Endothelial cell of umbilical vein (primary cell): ENCODE results near the gene LZTS2. TPM values are rescaled to one million over a fixed set of nuclear protein-coding genes. Genes with fewer than 3 reads are reported as not detected.

ENCODE experiments used
- BruUV-seq: library from RNA; stranded (reverse); fragments of 400-500 nt; replicated peaks from 2 replicates; lab custom pipeline; 2021; lab: Mats Ljungman, UMichigan
- CTCF ChIA-PET: fragments of 300-600, 350-600 bp; sonication (Branson Sonifier 250); formaldehyde crosslinking; loops from one replicate; lab custom pipeline; 2021; ENCODE audit warnings: antibody characterized with exemption, inconsistent platforms; lab: Charles Lee
- POLR2A ChIA-PET: fragments of 300-600, 350-600 bp; sonication (Branson Sonifier 250); formaldehyde crosslinking; loops from one replicate; lab custom pipeline; 2021; ENCODE audit warnings: antibody characterized with exemption, inconsistent platforms; lab: Charles Lee
- DNase-seq: peaks from one replicate; pipeline ENCODE4 v3.0.0-alpha.2; 2011; ENCODE audit warnings: low read depth, low spot score
- FAIRE-seq: peaks from 2 replicates; lab custom pipeline; 2011; peaks lifted over from hg19 to GRCh38; lab: Jason Lieb, UNC
- H2AFZ ChIP-seq: 2 replicates; pipeline ENCODE4 v1.6.0; 2012; ENCODE audit warnings: low read depth, low read length, control low read depth, inconsistent platforms
- H3K27ac ChIP-seq: 2 replicates; pipeline ENCODE4 v1.5.1; 2011; ENCODE audit warnings: low read depth, mild to moderate bottlenecking, control low read depth, low read length, moderate library complexity; ENCODE audit not compliant: insufficient read depth
- H3K27me3 ChIP-seq, 2 experiments: 2 replicates each; pipeline versions ENCODE4 v1.6.0 to v1.6.1; 2011; ENCODE audit warnings: low read length in 2 of 2, mixed read lengths in 1 of 2; ENCODE audit not compliant: control insufficient read depth in 2 of 2, insufficient read depth in 2 of 2
- H3K36me3 ChIP-seq, 2 experiments: 2 replicates in 1 of 2; 3 replicates in 1 of 2; pipeline ENCODE4 v1.5.1; 2011; ENCODE audit warnings: low read length in 2 of 2, mild to moderate bottlenecking in 1 of 2, moderate library complexity in 1 of 2; ENCODE audit not compliant: control insufficient read depth in 2 of 2, insufficient read depth in 2 of 2; ENCODE audit errors: extremely low read depth in 1 of 2
- H3K4me1 ChIP-seq: 3 replicates; pipeline ENCODE4 v1.5.1; 2011; ENCODE audit warnings: mild to moderate bottlenecking, low read length; ENCODE audit not compliant: control insufficient read depth, insufficient read depth; ENCODE audit errors: extremely low read depth
- H3K4me2 ChIP-seq: 2 replicates; pipeline ENCODE4 v1.6.1; 2011; ENCODE audit warnings: low read length, control low read depth, mixed read lengths; ENCODE audit not compliant: insufficient read depth
- H3K4me3 ChIP-seq, 3 experiments: fragments of 200-600 bp in 1 of 3; sonication (generic), shearing (Covaris generic) in 1 of 3; replicated peaks in 1 of 3; 2 replicates each; pipeline ENCODE4 v1.5.1; 2011 to 2016; ENCODE audit warnings: control low read depth in 3 of 3, low read length in 3 of 3, mild to moderate bottlenecking in 2 of 3, inconsistent platforms in 1 of 3, low read depth in 1 of 3, moderate library complexity in 1 of 3; ENCODE audit not compliant: insufficient read depth in 1 of 3
- H3K79me2 ChIP-seq: 2 replicates; pipeline ENCODE4 v1.6.0; 2012; ENCODE audit warnings: low read length, inconsistent platforms; ENCODE audit not compliant: control insufficient read depth, insufficient read depth
- H3K9ac ChIP-seq: replicated peaks from 2 replicates; pipeline ENCODE3; 2011; ENCODE audit warnings: low read length, control low read depth; ENCODE audit not compliant: insufficient read depth; ENCODE audit errors: extremely low read depth
- H3K9me1 ChIP-seq: replicated peaks from 3 replicates; pipeline ENCODE4 v1.6.0; 2011; ENCODE audit warnings: mild to moderate bottlenecking, low read length; ENCODE audit not compliant: control insufficient read depth, insufficient read depth; ENCODE audit errors: extremely low read depth
- H3K9me3 ChIP-seq: replicated peaks from 2 replicates; pipeline ENCODE4 v1.5.1; 2012; ENCODE audit warnings: low read length, inconsistent platforms; ENCODE audit not compliant: control insufficient read depth, insufficient read depth
- H4K20me1 ChIP-seq: replicated peaks from 2 replicates; pipeline ENCODE3; 2011; ENCODE audit warnings: mild to moderate bottlenecking, low read length; ENCODE audit not compliant: control insufficient read depth, insufficient read depth; ENCODE audit errors: extremely low read depth
- EZH2 ChIP-seq: IDR thresholded peaks from 2 replicates; pipeline ENCODE4 v1.6.1; 2012; ENCODE audit warnings: borderline replicate concordance, low read depth, mild to moderate bottlenecking, moderate library complexity, low read length, inconsistent platforms; ENCODE audit not compliant: severe bottlenecking
- FOS ChIP-seq: IDR thresholded peaks from 2 replicates; pipeline ENCODE4 v1.6.1; 2011; ENCODE audit warnings: mild to moderate bottlenecking, low read length, moderate library complexity, borderline replicate concordance; ENCODE audit not compliant: insufficient read depth
- GATA2 ChIP-seq: IDR thresholded peaks from 2 replicates; pipeline ENCODE4 v1.7.0; 2011; ENCODE audit warnings: low read depth, mild to moderate bottlenecking, moderate library complexity, mixed read lengths, low read length; ENCODE audit not compliant: insufficient read length, insufficient read depth
- JUN ChIP-seq: IDR thresholded peaks from 2 replicates; pipeline ENCODE4 v1.6.1; 2011; ENCODE audit warnings: borderline replicate concordance, low read depth; ENCODE audit not compliant: insufficient read length, insufficient read depth
- MAX ChIP-seq: IDR thresholded peaks from 2 replicates; pipeline ENCODE4 v1.6.1; 2011; ENCODE audit not compliant: insufficient read depth, insufficient read length
- MYC ChIP-seq: IDR thresholded peaks from one replicate; pipeline ENCODE4 v1.6.1; 2011; ENCODE audit warnings: mild to moderate bottlenecking, low read depth, low read length
- POLR2AphosphoS5 ChIP-seq: IDR thresholded peaks from 2 replicates; pipeline ENCODE4 v1.6.1; 2012; ENCODE audit warnings: low read depth, mild to moderate bottlenecking, control low read depth, low read length, moderate library complexity; ENCODE audit not compliant: insufficient read depth
- dilution Hi-C: fragments of 300-500 bp; cut with MboI; formaldehyde crosslinking; loops from one replicate; pipeline ENCODE4 v1.15.0; 2019; ENCODE audit warnings: low sequenced_read_pairs; ENCODE audit not compliant: extremely low pct_ligation_motif_present
- intact Hi-C: fragments of 100-400 bp; cut with micrococcal nuclease; formaldehyde crosslinking; loops from one replicate; pipeline ENCODE4 v1.10.0; 2022
- polyA plus RNA-seq, 4 experiments: library from polyadenylated mRNA; depleted of rRNA in 3 of 4; stranded (reverse) in 3 of 4; unstranded in 1 of 4; fragments of >200 nt; gene quantifications; 2 replicates each; pipeline versions ENCODE4 v1.2.1 to v1.2.3, GENCODE V29; 2011 to 2012; ENCODE audit warnings: missing spikeins in 1 of 4
- total RNA-seq: library from RNA; stranded (reverse); gene quantifications from 2 replicates; pipeline ENCODE4 v1.2.3, GENCODE V29; 2021

LZTS2 gene
- total and polyA plus RNA-seq, 2 donors (not counting 3 experiments of a cell fraction or from before 2014, with no cell fraction given): 70.8 to 79.5 TPM

- intact Hi-C loops: no loop called here
- FAIRE-seq (no peak), DNase-seq (no peak)
- no peak overlapping the region for H3K4me2 ChIP-seq
- H2AFZ ChIP-seq: no peak overlapping the region
- H3K9me3 ChIP-seq: no peaks in the 10 kb centered on the region
- no peaks in the 10 kb centered on the region for H3K36me3 ChIP-seq
- dilution Hi-C loops: no loop called here
- no peak overlapping the region for H3K9ac ChIP-seq
- ChIA-PET POLR2A (no interaction called here), CTCF (interaction anchor here (1.2 to 6.3 kb wide), 7 partner anchors 11 to 113 kb away, joined by 3 to 74 read pairs (median 12); partner anchors contain the start of gene LZTS2)
- H3K79me2 ChIP-seq: peaks cover 6% of the 10 kb centered on the region
- H3K27ac ChIP-seq: no peak overlapping the region
- no peak overlapping the region for H3K4me3 ChIP-seq
- peaks cover 16% of the 10 kb centered on the region for H3K4me1 ChIP-seq
- no peaks in the 10 kb centered on the region for H3K9me1 ChIP-seq
- no TSS peak for BruUV-seq
- peaks cover 0 to 9% of the 10 kb centered on the region in 2 experiments for H3K27me3 ChIP-seq
- TF ChIP-seq FOS: no peak
- TF ChIP-seq GATA2: no peak
- no peak for TF ChIP-seq JUN
- no peak for TF ChIP-seq EZH2
- TF ChIP-seq POLR2AphosphoS5: no peak
- no peak for TF ChIP-seq MAX
- TF ChIP-seq MYC: no peak
- H4K20me1 ChIP-seq: no peaks in the 10 kb centered on the region
Measured at GRCh38 chr10:101028446-101029337, 29.1 kb downstream of the LZTS2 start.
